ENCODE data around the gene MMS22L. TPM values are rescaled to one million over a fixed set of nuclear protein-coding genes. Genes with fewer than 3 reads are reported as not detected.

Gene MMS22L
- total RNA-seq, 1 experiment from 2014 or later: 52.8 TPM

DNA sequence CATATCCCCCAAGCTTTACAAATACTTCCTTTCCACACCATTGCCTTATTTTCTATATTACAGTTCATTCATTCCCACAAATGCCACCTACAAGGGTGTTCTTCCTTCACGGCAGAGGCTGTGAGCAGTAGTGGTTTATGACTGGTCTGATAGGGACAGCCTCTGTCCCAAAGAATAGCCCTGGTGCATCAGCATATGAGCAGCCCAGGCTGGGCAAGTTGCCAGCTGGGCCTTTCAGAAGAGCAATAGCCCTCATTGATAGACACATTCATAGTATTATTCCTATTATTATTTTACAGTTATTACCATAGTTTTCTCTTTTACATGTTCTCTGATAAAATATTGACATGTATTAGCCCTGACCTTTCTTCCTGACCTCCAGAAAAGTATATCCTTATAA lies 149.9 kb downstream of the MMS22L start:
- H3K9me3 Mint-ChIP-seq: peaks cover 0 to 2% of the 10 kb centered on the region in 2 experiments; a peak in 1 of 5 replicates
- H2AFZ ChIP-seq (ENCODE audit: low read length): no peak overlapping the region
- H3T11ph ChIP-seq (ENCODE audit: low read length): no peak overlapping the region
- H3K27me3 Mint-ChIP-seq (ENCODE audit: low read depth): no peaks in the 10 kb centered on the region
- no peak overlapping the region for H3K4me2 ChIP-seq (ENCODE audit: insufficient read depth, insufficient read length, low read length)
- no peak overlapping the region for H3K56ac ChIP-seq (ENCODE audit: insufficient read length, low read depth, low read length)
- no peak overlapping the region for H3K23ac ChIP-seq (ENCODE audit: insufficient read length, low read depth, low read length)
- H2BK5ac ChIP-seq (ENCODE audit: insufficient read length, low read length): no peak overlapping the region
- no peak overlapping the region for H3K4me3 Mint-ChIP-seq
- H2BK12ac ChIP-seq (ENCODE audit: insufficient read length, low read depth, low read length): no peak overlapping the region
- no peaks in the 10 kb centered on the region for H3K79me2 ChIP-seq (ENCODE audit: insufficient read depth, low read length)
- WGBS (ENCODE audit: extremely low coverage, insufficient read length, low lambda C conversion rate): no CpG with 5 or more reads among the region's 1 CpG
- no peak overlapping the region for H3K14ac ChIP-seq (ENCODE audit: insufficient read depth, low read length)
- no peaks in the 10 kb centered on the region for H4K20me1 ChIP-seq (ENCODE audit: control insufficient read depth, insufficient read depth, insufficient read length)
- H3K27ac ChIP-seq (ENCODE audit: insufficient read length, low read depth, low read length): no peak overlapping the region
- no peak overlapping the region for H4K91ac ChIP-seq (ENCODE audit: insufficient read length, low read depth, low read length)
- no peak for DNase-seq
- H2BK20ac ChIP-seq (ENCODE audit: low read depth, low read length, poor library complexity, severe bottlenecking): no peak overlapping the region
- no peaks in the 10 kb centered on the region for H3K79me1 ChIP-seq (ENCODE audit: insufficient read depth, low read depth, low read length, poor library complexity, severe bottlenecking)
- H3K18ac ChIP-seq (ENCODE audit: insufficient read length, low read depth, low read length): no peak overlapping the region
- H3K27me3 ChIP-seq (ENCODE audit: insufficient read depth, low read length): no peaks in the 10 kb centered on the region
- no peak overlapping the region for H3K4ac ChIP-seq (ENCODE audit: low read depth, low read length)
- no peak overlapping the region for H2BK120ac ChIP-seq (ENCODE audit: low read depth, low read length, poor library complexity, severe bottlenecking)
- TF ChIP-seq CTCF (conservative IDR thresholded peaks at IDR 0.05): no peak
- no peak overlapping the region for H2BK15ac ChIP-seq (ENCODE audit: low read depth, low read length)
- H3K4me1 ChIP-seq (ENCODE audit: insufficient read depth, low read length): no peaks in the 10 kb centered on the region
- no peak overlapping the region for H3K9ac ChIP-seq (ENCODE audit: extremely low read depth, insufficient read length, low read length)
- no peaks in the 10 kb centered on the region for H3K4me1 Mint-ChIP-seq
- H3K9me3 ChIP-seq (ENCODE audit: control insufficient read depth, low read depth, low read length): no peaks in the 10 kb centered on the region
- no peak overlapping the region for H3K27ac Mint-ChIP-seq
- no peak overlapping the region for H2AK5ac ChIP-seq (ENCODE audit: insufficient read length, low read length)
- H4K5ac ChIP-seq (ENCODE audit: insufficient read length, low read depth, low read length): no peak overlapping the region
- no peaks in the 10 kb centered on the region for H3K36me3 Mint-ChIP-seq (ENCODE audit: insufficient read depth in 1 of 3, low read depth in 3 of 3)
- H3K23me2 ChIP-seq (ENCODE audit: insufficient read length, low read depth, low read length, poor library complexity, severe bottlenecking): no peaks in the 10 kb centered on the region
- no peak overlapping the region for H4K8ac ChIP-seq (replicated peaks; ENCODE audit: insufficient read length, low read depth, low read length)

Data from H9 (cell line).